Glomerular visceral epithelial cell (primary cell): ENCODE measurements around the gene MRPS16.

ENCODE experiments used
- DNase-seq: peaks from one replicate; pipeline ENCODE4 v3.0.0-alpha.2; 2016; ENCODE audit errors: extremely low spot score

The MRPS16 gene

GRCh38 chr10:73239908-73240307 is 12.5 kb downstream of the MRPS16 start:
- no peak for DNase-seq

- no peak for DNase-seq
Observed at GRCh38 chr10:73238990-73239566, 13.4 kb downstream of the MRPS16 start.

- no peak for DNase-seq
Observed at GRCh38 chr10:73234695-73235094, 17.7 kb downstream of the MRPS16 start.

- no peak for DNase-seq
Observed at GRCh38 chr10:73233883-73234282, 18.6 kb downstream of the MRPS16 start.

GRCh38 chr10:73232887-73233286 is 19.6 kb downstream of the MRPS16 start:
- DNase-seq = no peak

- no peak for DNase-seq
Observed at GRCh38 chr10:73229567-73229966, 22.9 kb downstream of the MRPS16 start.

- no peak for DNase-seq
Observed at GRCh38 chr10:73228247-73228646, 24.2 kb downstream of the MRPS16 start.

GRCh38 chr10:73226663-73227062 is 25.8 kb downstream of the MRPS16 start:
- no peak for DNase-seq

- DNase-seq = no peak
Observed at GRCh38 chr10:73225518-73225917, 26.9 kb downstream of the MRPS16 start.

- DNase-seq = no peak
Observed at GRCh38 chr10:73220989-73221388, 31.5 kb downstream of the MRPS16 start.

- DNase-seq = no peak
Observed at GRCh38 chr10:73219384-73219783, 33.1 kb downstream of the MRPS16 start.

GRCh38 chr10:73218431-73219191 is 33.8 kb downstream of the MRPS16 start:
- peak; percentile 16 for DNase-seq

- no peak for DNase-seq
Observed at GRCh38 chr10:73217628-73218027, 34.8 kb downstream of the MRPS16 start.

GRCh38 chr10:73215749-73216148 is 36.7 kb downstream of the MRPS16 start:
- no peak for DNase-seq

- DNase-seq = no peak
Observed at GRCh38 chr10:73211106-73211811, 41.2 kb downstream of the MRPS16 start.

- DNase-seq = no peak
Observed at GRCh38 chr10:73210395-73211105, 41.9 kb downstream of the MRPS16 start.

GRCh38 chr10:73209705-73210104 is 42.7 kb downstream of the MRPS16 start:
- DNase-seq = peak; percentile 42

- DNase-seq = no peak
Observed at GRCh38 chr10:73207883-73208282, 44.6 kb downstream of the MRPS16 start.

- no peak for DNase-seq
Observed at GRCh38 chr10:73206385-73206784, 46.1 kb downstream of the MRPS16 start.

- no peak for DNase-seq
Observed at GRCh38 chr10:73205890-73206289, 46.6 kb downstream of the MRPS16 start.

GRCh38 chr10:73205081-73205480 is 47.4 kb downstream of the MRPS16 start:
- no peak for DNase-seq
